ENCODE data around the gene RABEP2. TPM values are rescaled to one million over a fixed set of nuclear protein-coding genes. Genes with fewer than 3 reads are reported as not detected.

Gene RABEP2
- total and polyA plus RNA-seq, 9 of the 15 experiments (the other 6 are each of a cell fraction or from before 2014, with no cell fraction given), result 0.15 to 13.4 (median 3.5) TPM

- TF ChIP-seq SNAPC5 (CRISPR knock-in tag; IDR thresholded peaks at IDR 0.05), result no peak
- no peak for TF ChIP-seq TCFL5 (CRISPR knock-in tag; conservative IDR thresholded peaks at IDR 0.05)
- no peak for TF ChIP-seq RERE (CRISPR knock-in tag; IDR thresholded peaks at IDR 0.05; ENCODE audit: borderline replicate concordance)
- TF ChIP-seq ZNF175 (CRISPR knock-in tag; IDR thresholded peaks at IDR 0.05; ENCODE audit: low read depth), result 0 out of 2 replicates have a peak, but pooled peaks have one; percentile 27
- no peak for TF ChIP-seq HMG20B (CRISPR knock-in tag; IDR thresholded peaks at IDR 0.05)
- no peak for TF ChIP-seq CEBPZ (IDR thresholded peaks at IDR 0.05; ENCODE audit: borderline replicate concordance, low read depth, low read length)
- no peak for TF ChIP-seq POU5F1 (IDR thresholded peaks at IDR 0.05; ENCODE audit: borderline replicate concordance, low read depth, low read length, partially characterized antibody)
- no peak for TF ChIP-seq ZBTB49 (CRISPR knock-in tag; IDR thresholded peaks at IDR 0.05; ENCODE audit: borderline replicate concordance)
- no peak for TF ChIP-seq MYNN (IDR thresholded peaks at IDR 0.05)
- no peak for TF ChIP-seq MYNN (CRISPR knock-in tag; IDR thresholded peaks at IDR 0.05)
- TF ChIP-seq KLF13 (tag; IDR thresholded peaks at IDR 0.05; ENCODE audit: borderline replicate concordance, low read depth), result no peak
- peak; percentile 65; the same call in 1 of the 2 replicates for TF ChIP-seq TAF7 (tag; IDR thresholded peaks at IDR 0.05)
- TF ChIP-seq ZBED1 (IDR thresholded peaks at IDR 0.05), result no peak
- TF ChIP-seq SP1 (CRISPR knock-in tag; IDR thresholded peaks at IDR 0.05), result no peak
- peak; percentile 72; the same call in 1 of the 2 replicates for TF ChIP-seq HIVEP1 (CRISPR knock-in tag; IDR thresholded peaks at IDR 0.05)
- peak; percentile 75 for TF ChIP-seq KLF1 (tag; IDR thresholded peaks at IDR 0.05)
Observed at GRCh38 chr16:28925386-28926228, 569 bp upstream of the RABEP2 start (continued).
